Esophagus squamous epithelium (tissue), 5 donors: Measurements from ENCODE around the gene LGALS4. TPM values are rescaled to one million over a fixed set of nuclear protein-coding genes. Genes with fewer than 3 reads are reported as not detected.
"Not testable (repeated sequence)": the region's sequence is repeated elsewhere in the genome, so short reads cannot be mapped to it uniquely, and the experiment has no call there.

Experiments used
- DNase-seq: peaks from one replicate; lab custom pipeline; 2025; lab: John Stamatoyannopoulos, UW
- H3K27ac ChIP-seq, 4 donors: fragments of 200-600 bp; sonication (generic); one replicate each; pipeline ENCODE4 v1.5.1; 2016 to 2019; ENCODE audit warnings: mild to moderate bottlenecking in 1 of 4
- H3K27me3 ChIP-seq, 4 donors: fragments of 200-600 bp; sonication (generic); 1 replicate in 3 of 4; 2 replicates in 1 of 4; pipeline versions ENCODE4 v1.5.1 to v1.6.0; 2017 to 2021; ENCODE audit warnings: antibody characterized with exemption in 1 of 4
- H3K36me3 ChIP-seq, 3 donors: fragments of 200-600 bp; sonication (generic); one replicate each; pipeline ENCODE4 v1.5.1; 2016 to 2019
- H3K4me1 ChIP-seq, 3 donors: fragments of 200-600 bp; sonication (generic); one replicate each; pipeline ENCODE4 v1.5.1; 2017 to 2019
- H3K4me3 ChIP-seq, 4 donors: fragments of 200-600 bp; sonication (generic); 1 replicate in 3 of 4; 2 replicates in 1 of 4; pipeline ENCODE4 v1.5.1; 2016 to 2019; ENCODE audit warnings: mild to moderate bottlenecking in 2 of 4, moderate library complexity in 1 of 4
- H3K9me3 ChIP-seq, 3 donors: fragments of 200-600 bp; sonication (generic); one replicate each; pipeline ENCODE4 v1.5.1; 2016 to 2019
- POLR2A ChIP-seq, 4 donors: fragments of 450-650 bp; IDR thresholded peaks; one replicate each; pipeline ENCODE4 v1.6.1; 2017; ENCODE audit warnings: antibody characterized with exemption in 4 of 4, mild to moderate bottlenecking in 4 of 4, moderate library complexity in 3 of 4
- WGBS, 2 donors: methylation state at CpG; one replicate each; pipeline ENCODE4 v1.1.5; 2018; 5-methylcytosine and 5-hydroxymethylcytosine counted together
- intact Hi-C: fragments of 100-400 bp; cut with DNase I; formaldehyde crosslinking; loops from one replicate; pipeline ENCODE4 v1.15.0; 2022
- total RNA-seq, 4 donors: library from RNA; depleted of rRNA; stranded (reverse); fragments of >200 nt; gene quantifications; one replicate each; pipeline ENCODE4 v1.1.0, GENCODE V29; 2016
- TF ChIP-seq, protein P1 (sequence below), 6 experiments: fragments of 450-650 bp in 4 of 6; fragments of 200-600 bp in 2 of 6; sonication (generic) in 2 of 6; IDR thresholded peaks; one replicate each; pipeline ENCODE4 v1.5.1; 2016 to 2019; ENCODE audit warnings: antibody characterized with exemption in 6 of 6, mild to moderate bottlenecking in 4 of 6, moderate library complexity in 4 of 6
- donor health status: DM: yes; HTN: yes; CAD: no.

Gene LGALS4
- total RNA-seq, 4 donors from 2014 or later = 0.62 to 0.76 TPM; not detected in 2

DNA sequence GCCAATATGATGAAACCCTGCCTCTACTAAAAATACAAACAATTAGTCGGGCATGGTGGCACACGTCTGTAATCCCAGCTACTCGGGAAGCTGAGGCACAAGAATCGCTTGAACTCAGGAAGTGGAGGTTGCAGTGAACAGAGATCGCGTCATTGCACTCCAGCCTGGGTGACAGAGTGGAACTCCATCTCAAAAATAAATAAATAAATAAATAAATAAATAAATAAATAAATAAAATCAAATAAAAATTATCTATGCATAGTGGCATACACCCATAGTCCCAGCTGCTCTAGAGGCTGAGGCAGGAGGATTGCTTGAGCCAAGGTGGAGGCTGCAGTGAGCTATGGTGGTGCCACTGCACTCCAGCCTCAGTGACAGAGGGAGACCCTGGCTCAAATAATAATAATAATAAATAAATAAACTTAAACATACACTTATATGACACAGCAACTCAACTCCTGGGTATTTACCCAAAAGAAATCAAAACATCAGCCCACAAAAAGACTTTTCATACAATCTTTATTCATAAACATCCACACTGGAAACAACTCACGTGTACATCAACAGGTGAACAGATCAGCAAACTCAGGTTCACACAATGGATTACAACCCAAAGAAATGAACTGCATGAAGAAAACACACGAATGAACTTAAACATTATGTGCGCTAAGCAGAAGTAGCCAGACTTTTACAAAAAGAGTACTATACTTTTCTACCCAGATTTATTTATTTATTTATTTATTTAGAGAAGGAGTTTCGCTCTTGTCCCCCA lies 46.3 kb downstream of the LGALS4 start:
- no peak for DNase-seq
- intact Hi-C loops = no loop called here
- 77 to 80% methylated on average over 10 of the region's 10 CpGs for WGBS, 2 donors
- Histone ChIP-seq H3K4me3 (no peak overlapping the region), H3K36me3 (no peaks in the 10 kb centered on the region), H3K4me1 (peaks cover 6 to 15% (median 11%) of the 10 kb centered on the region in 3 donors), H3K27ac (no peak overlapping the region), H3K9me3 (no peaks in the 10 kb centered on the region), H3K27me3 (no peaks in the 10 kb centered on the region)
- no peak for TF ChIP-seq POLR2A (IDR thresholded peaks at IDR 0.05)
- TF ChIP-seq, protein P1, sequence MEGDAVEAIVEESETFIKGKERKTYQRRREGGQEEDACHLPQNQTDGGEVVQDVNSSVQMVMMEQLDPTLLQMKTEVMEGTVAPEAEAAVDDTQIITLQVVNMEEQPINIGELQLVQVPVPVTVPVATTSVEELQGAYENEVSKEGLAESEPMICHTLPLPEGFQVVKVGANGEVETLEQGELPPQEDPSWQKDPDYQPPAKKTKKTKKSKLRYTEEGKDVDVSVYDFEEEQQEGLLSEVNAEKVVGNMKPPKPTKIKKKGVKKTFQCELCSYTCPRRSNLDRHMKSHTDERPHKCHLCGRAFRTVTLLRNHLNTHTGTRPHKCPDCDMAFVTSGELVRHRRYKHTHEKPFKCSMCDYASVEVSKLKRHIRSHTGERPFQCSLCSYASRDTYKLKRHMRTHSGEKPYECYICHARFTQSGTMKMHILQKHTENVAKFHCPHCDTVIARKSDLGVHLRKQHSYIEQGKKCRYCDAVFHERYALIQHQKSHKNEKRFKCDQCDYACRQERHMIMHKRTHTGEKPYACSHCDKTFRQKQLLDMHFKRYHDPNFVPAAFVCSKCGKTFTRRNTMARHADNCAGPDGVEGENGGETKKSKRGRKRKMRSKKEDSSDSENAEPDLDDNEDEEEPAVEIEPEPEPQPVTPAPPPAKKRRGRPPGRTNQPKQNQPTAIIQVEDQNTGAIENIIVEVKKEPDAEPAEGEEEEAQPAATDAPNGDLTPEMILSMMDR (IDR thresholded peaks at IDR 0.05) = no peak

DNA sequence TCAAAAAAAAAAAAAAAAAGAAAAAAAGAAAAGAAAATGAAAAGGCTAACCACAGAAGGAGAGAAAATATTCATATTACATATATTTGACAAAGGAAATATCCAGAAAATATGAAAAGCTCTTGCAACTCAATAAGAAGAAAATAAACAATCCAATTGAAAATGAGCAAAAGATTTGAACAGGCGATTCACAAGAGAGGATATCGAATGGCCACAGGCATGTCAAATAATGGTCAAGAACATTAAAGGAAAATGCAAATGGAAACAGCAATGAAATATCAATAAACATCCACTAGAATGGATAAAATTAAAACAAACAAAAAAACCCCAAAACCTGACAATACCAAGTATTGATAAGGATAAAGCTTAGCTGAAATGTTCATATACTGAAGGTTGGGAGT lies 47.5 kb downstream of the LGALS4 start:
- no peak for TF ChIP-seq POLR2A (IDR thresholded peaks at IDR 0.05)
- TF ChIP-seq, protein P1 (IDR thresholded peaks at IDR 0.05) = no peak
- H3K36me3 ChIP-seq = no peaks in the 10 kb centered on the region

DNA sequence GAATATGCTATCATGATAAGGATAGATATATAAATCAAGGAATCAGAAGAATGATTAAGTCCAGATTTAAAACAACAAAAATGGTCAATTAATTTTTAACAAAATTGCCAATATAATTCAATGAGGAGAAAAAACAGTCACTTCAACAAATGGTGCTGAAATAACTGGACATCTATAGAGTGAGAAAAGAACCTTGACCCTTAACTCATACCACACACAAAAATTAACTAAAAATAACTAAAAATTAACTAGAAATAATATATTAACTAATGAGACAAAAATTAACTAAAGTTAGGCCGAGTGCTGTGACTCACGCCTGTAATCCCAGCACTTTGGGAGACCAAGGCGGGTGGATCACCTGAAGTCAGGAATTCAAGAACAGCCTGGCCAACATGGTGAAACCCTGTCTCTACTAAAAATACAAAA lies 48.9 kb downstream of the LGALS4 start:
- Histone ChIP-seq H3K4me3 (no peak overlapping the region), H3K27me3 (no peaks in the 10 kb centered on the region), H3K27ac (no peak overlapping the region), H3K36me3 (no peaks in the 10 kb centered on the region), H3K9me3 (no peaks in the 10 kb centered on the region), H3K4me1 (peaks cover 0 to under 1% (median 0%) of the 10 kb centered on the region in 3 donors)
- intact Hi-C loops = no loop called here
- WGBS, 2 donors = 71 to 91% methylated on average over 3 of the region's 3 CpGs
- DNase-seq = no peak
- TF ChIP-seq POLR2A (IDR thresholded peaks at IDR 0.05) = no peak
- TF ChIP-seq, protein P1 (IDR thresholded peaks at IDR 0.05) = no peak

More for the DNA sequence above, 47.5 kb downstream of the LGALS4 start:
- no peaks in the 10 kb centered on the region for H3K9me3 ChIP-seq
- H3K27me3 ChIP-seq = no peaks in the 10 kb centered on the region
- no peak overlapping the region for H3K27ac ChIP-seq
- intact Hi-C loops = no loop called here
- 87 to 93% methylated on average over 2 of the region's 2 CpGs for WGBS, 2 donors
- H3K4me3 ChIP-seq = no peak overlapping the region
- DNase-seq = no peak
- peaks cover 6 to 15% (median 11%) of the 10 kb centered on the region in 3 donors for H3K4me1 ChIP-seq

DNA sequence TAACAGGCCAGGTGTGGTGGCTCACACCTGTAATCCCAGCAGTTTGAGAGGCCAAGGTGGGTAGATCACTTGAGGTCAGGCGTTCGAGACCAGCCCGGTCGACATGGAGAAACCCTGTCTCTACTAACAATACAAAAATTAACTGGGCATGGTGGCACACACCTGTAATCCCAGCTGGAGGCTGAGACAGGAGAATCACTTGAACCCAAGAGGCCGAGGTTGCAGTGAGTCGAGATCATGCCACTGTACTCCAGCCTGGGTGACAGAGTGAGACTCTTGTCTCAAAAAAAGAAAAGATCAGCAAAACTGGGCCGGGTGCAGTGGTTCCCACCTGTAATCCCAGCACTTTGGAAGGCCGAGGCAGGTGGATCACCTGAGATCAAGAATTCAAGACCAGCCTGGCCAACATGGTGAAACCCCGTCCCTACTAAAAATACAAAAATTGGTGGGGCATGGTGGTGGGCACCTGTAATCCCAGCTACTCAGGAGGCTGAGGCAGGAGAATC lies 50.8 kb downstream of the LGALS4 start:
- H3K4me1 ChIP-seq, H3K36me3 ChIP-seq, H3K27me3 ChIP-seq, H3K9me3 ChIP-seq, intact Hi-C loops, DNase-seq, H3K27ac ChIP-seq, H3K4me3 ChIP-seq: not testable (repeated sequence)
- 92 to 93% methylated on average over 9 of the region's 9 CpGs for WGBS, 2 donors

DNA sequence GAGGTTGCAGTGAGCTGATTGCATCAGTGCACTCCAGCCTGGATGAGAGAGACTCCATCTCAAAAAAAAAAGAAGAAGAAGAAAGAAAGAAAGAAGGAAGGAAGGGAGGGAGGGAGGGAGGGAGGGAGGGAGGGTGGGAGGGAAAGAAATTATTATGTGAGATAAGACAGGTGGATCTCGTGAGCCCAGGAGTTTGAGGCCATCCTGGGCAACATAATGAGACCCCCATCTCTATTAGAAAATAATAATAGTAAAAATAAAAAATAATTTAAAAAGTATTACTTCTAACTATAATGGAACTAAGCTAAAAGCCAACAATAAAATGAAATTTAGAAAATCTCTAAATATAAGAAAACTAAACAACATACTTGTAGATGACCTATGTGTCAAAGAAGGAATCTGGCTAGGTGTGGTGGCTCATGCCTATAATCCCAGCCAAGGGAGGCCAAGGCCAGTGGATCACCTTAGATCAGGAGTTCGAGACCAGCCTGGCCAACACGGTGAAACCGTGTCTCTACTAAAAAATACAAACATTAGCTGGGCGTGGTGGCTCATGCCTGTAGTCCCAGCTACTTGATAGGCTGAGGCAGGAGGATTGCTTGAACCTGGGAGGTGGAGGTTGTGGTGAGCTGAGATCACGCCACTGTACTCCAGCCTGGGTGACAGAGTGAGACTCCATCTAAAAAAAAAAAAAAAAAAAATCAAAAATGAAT lies 51.8 kb downstream of the LGALS4 start:
- not testable (repeated sequence) for H3K4me1 ChIP-seq, H3K4me3 ChIP-seq
- 72 to 80% methylated on average over 6 of the region's 6 CpGs for WGBS, 2 donors

DNA sequence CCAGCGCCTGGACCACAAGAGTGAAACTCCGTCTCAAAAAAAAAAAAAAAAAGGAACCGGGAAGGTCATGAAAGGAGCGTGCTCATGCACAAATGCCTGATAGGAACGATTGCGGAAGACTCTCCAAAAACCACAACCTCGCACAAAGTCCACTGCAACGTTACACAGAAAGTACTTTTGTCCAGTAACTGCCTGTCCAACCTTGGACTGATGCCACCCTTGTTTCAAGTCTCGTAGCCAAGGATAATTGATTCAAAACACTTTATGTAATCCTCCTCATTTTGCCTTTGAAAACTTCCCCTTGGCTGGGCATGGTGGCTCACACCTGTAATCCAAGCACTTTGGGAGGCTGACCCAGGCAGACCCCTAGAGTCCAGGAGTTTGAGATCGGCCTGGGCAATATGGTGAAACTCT lies 53.1 kb downstream of the LGALS4 start:
- 74% methylated on average over 10 of the region's 10 CpGs for WGBS, 2 donors

More for the DNA sequence above, 51.8 kb downstream of the LGALS4 start:
- H3K27me3 ChIP-seq, intact Hi-C loops, H3K27ac ChIP-seq, DNase-seq, H3K36me3 ChIP-seq, H3K9me3 ChIP-seq: not testable (repeated sequence)

DNA sequence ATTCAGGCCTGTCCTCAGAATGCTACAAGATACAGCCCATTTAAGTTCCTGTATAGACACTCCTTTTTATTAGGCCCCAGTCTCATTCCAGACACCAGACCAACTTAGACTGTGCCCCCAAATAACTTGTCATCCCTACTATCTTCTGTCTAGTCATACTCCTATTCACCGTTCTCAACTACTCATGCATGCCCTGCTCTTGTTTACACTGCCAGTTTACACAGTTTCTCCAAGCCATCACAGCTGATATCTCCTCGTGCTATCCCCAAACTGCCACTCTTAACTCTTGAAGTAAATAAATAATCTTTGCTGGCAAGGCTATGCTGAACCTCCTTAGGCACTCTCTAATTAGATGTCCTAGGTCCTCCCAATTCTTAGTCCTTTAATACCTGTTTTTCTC lies 58.5 kb downstream of the LGALS4 start:
- intact Hi-C loops, H3K36me3 ChIP-seq, H3K4me1 ChIP-seq, H3K4me3 ChIP-seq, H3K27ac ChIP-seq, H3K27me3 ChIP-seq, H3K9me3 ChIP-seq, DNase-seq: not testable (repeated sequence)
- WGBS, 2 donors = 82% methylated on average over 2 of the region's 2 CpGs; no CpG with 5 or more reads in 1 of the 2 donors

More for the DNA sequence above, 53.1 kb downstream of the LGALS4 start:
- TF ChIP-seq POLR2A (IDR thresholded peaks at IDR 0.05) = no peak
- TF ChIP-seq, protein P1 (IDR thresholded peaks at IDR 0.05) = no peak
- no peaks in the 10 kb centered on the region for H3K4me1 ChIP-seq
- intact Hi-C loops = no loop called here
- H3K9me3 ChIP-seq = no peaks in the 10 kb centered on the region
- no peak overlapping the region for H3K4me3 ChIP-seq
- no peak overlapping the region for H3K27ac ChIP-seq
- H3K36me3 ChIP-seq = no peaks in the 10 kb centered on the region
- DNase-seq = no peak
- no peaks in the 10 kb centered on the region for H3K27me3 ChIP-seq

DNA sequence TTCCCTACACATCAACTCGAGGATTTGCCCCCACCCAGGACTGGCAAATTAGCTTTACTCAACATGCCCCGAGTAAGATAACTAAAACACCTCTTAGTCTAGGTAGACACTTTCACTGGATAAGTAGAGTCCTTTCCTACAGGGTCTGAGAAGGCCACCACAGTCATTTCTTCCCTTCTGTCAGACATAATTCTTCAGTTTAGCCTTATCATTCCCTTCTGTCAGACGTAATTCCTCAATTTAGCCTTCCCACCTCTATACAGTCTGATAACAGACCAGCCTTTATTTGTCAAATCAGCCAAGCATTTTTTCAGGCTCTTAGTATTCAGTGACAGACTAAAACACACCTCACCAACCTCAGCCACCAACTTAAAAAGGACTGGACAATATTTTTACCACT lies 59.0 kb downstream of the LGALS4 start:
- DNase-seq, H3K27ac ChIP-seq, H3K36me3 ChIP-seq, H3K9me3 ChIP-seq, H3K4me3 ChIP-seq, intact Hi-C loops, H3K27me3 ChIP-seq, H3K4me1 ChIP-seq: not testable (repeated sequence)
- 85 to 89% methylated on average over 3 of the region's 3 CpGs for WGBS, 2 donors
